Vagina (tissue), 2 donors: ENCODE results near the gene PRCC.

Experiments used
- CTCF ChIP-seq, 3 experiments: fragments of 450-650 bp in 2 of 3; fragments of 200-600 bp in 1 of 3; sonication (generic) in 1 of 3; IDR thresholded peaks; one replicate each; pipeline ENCODE4 v1.5.1; 2017 to 2019; ENCODE audit warnings: antibody characterized with exemption in 3 of 3, mild to moderate bottlenecking in 2 of 3, moderate library complexity in 2 of 3
- POLR2A ChIP-seq, 2 donors: fragments of 450-650 bp; IDR thresholded peaks; one replicate each; pipeline ENCODE4 v1.6.1; 2017; ENCODE audit warnings: antibody characterized with exemption in 2 of 2, mild to moderate bottlenecking in 2 of 2, moderate library complexity in 2 of 2

GRCh38 chr1:156813750-156814570 is 46.6 kb downstream of the PRCC start:
- no peak for TF ChIP-seq POLR2A (IDR thresholded peaks at IDR 0.05)
- TF ChIP-seq CTCF (IDR thresholded peaks at IDR 0.05): peak in 2 of 3 experiments; percentile 41 to 44
